Measurements from ENCODE around the gene AGBL4. TPM values are rescaled to one million over a fixed set of nuclear protein-coding genes. Genes with fewer than 3 reads are reported as not detected.

The AGBL4 gene
- total and polyA plus RNA-seq, 9 of the 15 experiments (the other 6 are each of a cell fraction or from before 2014, with no cell fraction given): 0.11 TPM; not detected in 7

DNA sequence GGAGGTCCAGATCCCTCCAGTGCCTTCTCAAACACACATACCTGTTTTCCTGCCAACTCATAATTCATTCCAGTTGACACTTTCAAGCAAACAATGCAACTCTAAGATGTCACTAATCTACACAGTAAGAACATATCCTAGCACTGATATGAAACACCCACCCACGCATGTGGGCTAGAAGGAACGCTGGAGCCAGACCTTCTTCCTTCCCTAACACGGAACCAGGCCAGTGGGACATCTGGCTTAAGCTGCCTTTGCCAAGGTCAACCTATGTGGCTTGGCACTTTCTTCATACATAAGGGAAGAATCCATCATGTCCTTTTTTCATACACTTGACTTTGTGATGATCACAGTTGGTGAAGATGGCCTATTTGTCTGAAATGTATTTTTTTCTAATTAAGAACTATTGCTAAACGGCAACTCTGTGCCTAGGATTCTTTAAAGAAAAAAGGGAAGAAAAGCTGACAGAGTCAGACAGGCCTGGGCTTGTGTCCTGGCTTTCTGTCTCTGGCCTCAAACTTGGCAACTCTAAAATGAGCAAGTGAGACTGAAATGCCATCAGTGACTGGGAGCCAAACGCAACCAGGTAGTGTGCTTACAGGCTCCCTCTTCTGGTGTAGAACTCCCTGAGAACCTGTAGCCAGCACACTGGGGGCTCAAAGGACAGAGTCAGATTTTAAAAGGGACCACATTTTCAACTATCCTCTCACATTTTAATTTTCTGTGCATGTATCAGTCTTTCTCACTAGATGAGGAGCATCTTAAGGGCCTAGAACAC is 1154.4 kb downstream of the AGBL4 start:
- in situ Hi-C loops (cut with MboI): no loop called here
- peaks cover 3% of the 10 kb centered on the region; the same call in 1 of the 2 replicates for H3K9me3 ChIP-seq (replicated peaks; ENCODE audit: control insufficient read depth, insufficient read depth, low read depth, low read length)
- ChIA-PET CTCF (ENCODE audit: low intra/inter-chr PET ratio) (no interaction called here), POLR2A (no interaction called here)
- H3K4me2 ChIP-seq (ENCODE audit: insufficient read depth, low read length): no peak overlapping the region
- ATAC-seq (no peak), FAIRE-seq (no peak), DNase-seq (ENCODE audit: extremely low read depth in 1 of 4, low spot score in 3 of 4) (no peak)
- H2AFZ ChIP-seq (ENCODE audit: low read depth, low read length): no peak overlapping the region
- H3K9ac ChIP-seq (ENCODE audit: insufficient read depth in 1 of 2, low read depth in 2 of 2, low read length in 2 of 2): no peak overlapping the region
- no peaks in the 10 kb centered on the region for H3K4me1 ChIP-seq (replicated peaks in 1 of 2; ENCODE audit: control insufficient read depth in 2 of 2, insufficient read depth in 2 of 2, low read length in 2 of 2)
- H3K4me3 ChIP-seq: no peak overlapping the region
- 1% methylated on average over 5 of the region's 5 CpGs for WGBS (ENCODE audit: insufficient coverage, low coverage, missing lambda C conversion rate)
- no peaks in the 10 kb centered on the region for H3K36me3 ChIP-seq (ENCODE audit: control insufficient read depth, insufficient read depth, low read length)
- no peaks in the 10 kb centered on the region for H3K27me3 ChIP-seq (ENCODE audit: control insufficient read depth in 2 of 2, insufficient read depth in 2 of 2, low read length in 2 of 2)
- no peak for TF ChIP-seq BMI1 (IDR thresholded peaks at IDR 0.05; ENCODE audit: low read length)
- TF ChIP-seq RCOR1 (IDR thresholded peaks at IDR 0.05; ENCODE audit: borderline replicate concordance in 1 of 2, low read depth in 2 of 2, low read length in 2 of 2): no peak
- no peak for TF ChIP-seq SMARCA4 (IDR thresholded peaks at IDR 0.05)
- TF ChIP-seq ZNF282 (CRISPR knock-in tag; IDR thresholded peaks at IDR 0.05): no peak
- TF ChIP-seq ZNF780A (CRISPR knock-in tag; IDR thresholded peaks at IDR 0.05): no peak
- TF ChIP-seq CC2D1A (IDR thresholded peaks at IDR 0.05): no peak
- TF ChIP-seq ZBTB17 (CRISPR knock-in tag; IDR thresholded peaks at IDR 0.05): no peak
- no TSS peak for BruUV-seq (replicated peaks)
- intact Hi-C loops (cut with micrococcal nuclease): no loop called here
- H3K27ac ChIP-seq (ENCODE audit: extremely low read depth, low read depth, low read length): no peak overlapping the region
- H3K9me1 ChIP-seq (ENCODE audit: control insufficient read depth, insufficient read depth, low read length): no peaks in the 10 kb centered on the region
- no peaks in the 10 kb centered on the region for H3K79me2 ChIP-seq (ENCODE audit: control insufficient read depth, insufficient read depth, low read length)
- H4K20me1 ChIP-seq (replicated peaks; ENCODE audit: control insufficient read depth, insufficient read depth, low read length): no peaks in the 10 kb centered on the region

DNA sequence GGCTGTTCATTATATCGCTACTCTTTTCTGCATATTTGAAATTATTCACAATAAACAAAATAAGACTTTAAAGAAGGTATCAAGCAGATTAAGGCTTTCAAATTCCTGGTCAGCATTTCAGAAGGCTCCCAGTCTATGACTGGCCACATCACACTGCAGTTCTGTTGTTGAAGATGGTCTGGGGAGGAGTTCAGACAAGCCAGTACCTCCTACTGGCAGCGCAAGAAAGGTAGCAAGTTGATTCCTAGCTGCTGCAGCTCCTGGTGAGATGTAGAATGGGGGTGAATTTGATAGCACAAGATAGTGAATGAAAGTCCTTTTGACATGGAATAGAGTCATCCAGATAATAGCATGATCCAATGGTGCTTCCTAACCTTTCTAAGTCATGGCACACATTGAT is 1158.8 kb downstream of the AGBL4 start:
- no peak for FAIRE-seq
- TF ChIP-seq NUFIP1 (IDR thresholded peaks at IDR 0.05; ENCODE audit: partially characterized antibody) (no peak), RCOR1 (IDR thresholded peaks at IDR 0.05; ENCODE audit: borderline replicate concordance in 1 of 2, low read depth in 2 of 2, low read length in 2 of 2) (no peak), SNRNP70 (optimal IDR thresholded peaks at IDR 0.05; ENCODE audit: low read depth, low read length) (no peak), GABPB2 (CRISPR knock-in tag; conservative IDR thresholded peaks at IDR 0.05) (no peak), ZNF785 (CRISPR knock-in tag; IDR thresholded peaks at IDR 0.05) (no peak), SIX5 (IDR thresholded peaks at IDR 0.05; ENCODE audit: borderline replicate concordance in 1 of 2, insufficient read depth in 1 of 2, low read depth in 1 of 2, low read length in 2 of 2) (no peak), ELF2 (CRISPR knock-in tag; IDR thresholded peaks at IDR 0.05) (no peak), TCF7L2 (IDR thresholded peaks at IDR 0.05; ENCODE audit: low read depth, low read length) (no peak), SMAD1 (IDR thresholded peaks at IDR 0.05; ENCODE audit: low read depth, low read length, partially characterized antibody) (no peak), GATAD2A (IDR thresholded peaks at IDR 0.05) (no peak)
- TF ChIP-seq, protein P1, sequence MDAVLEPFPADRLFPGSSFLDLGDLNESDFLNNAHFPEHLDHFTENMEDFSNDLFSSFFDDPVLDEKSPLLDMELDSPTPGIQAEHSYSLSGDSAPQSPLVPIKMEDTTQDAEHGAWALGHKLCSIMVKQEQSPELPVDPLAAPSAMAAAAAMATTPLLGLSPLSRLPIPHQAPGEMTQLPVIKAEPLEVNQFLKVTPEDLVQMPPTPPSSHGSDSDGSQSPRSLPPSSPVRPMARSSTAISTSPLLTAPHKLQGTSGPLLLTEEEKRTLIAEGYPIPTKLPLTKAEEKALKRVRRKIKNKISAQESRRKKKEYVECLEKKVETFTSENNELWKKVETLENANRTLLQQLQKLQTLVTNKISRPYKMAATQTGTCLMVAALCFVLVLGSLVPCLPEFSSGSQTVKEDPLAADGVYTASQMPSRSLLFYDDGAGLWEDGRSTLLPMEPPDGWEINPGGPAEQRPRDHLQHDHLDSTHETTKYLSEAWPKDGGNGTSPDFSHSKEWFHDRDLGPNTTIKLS (IDR thresholded peaks at IDR 0.05; ENCODE audit: borderline replicate concordance, low read depth): no peak

More for the DNA sequence above, 1158.8 kb downstream of the AGBL4 start:
- POLR2A ChIA-PET: no interaction called here
- CTCF ChIA-PET (ENCODE audit: low intra/inter-chr PET ratio): no interaction called here
- Histone ChIP-seq H3K27ac (ENCODE audit: extremely low read depth, low read depth, low read length) (no peak overlapping the region), H3K9ac (ENCODE audit: insufficient read depth in 1 of 2, low read depth in 2 of 2, low read length in 2 of 2) (no peak overlapping the region), H3K4me2 (ENCODE audit: insufficient read depth, low read length) (no peak overlapping the region), H3K9me1 (ENCODE audit: control insufficient read depth, insufficient read depth, low read length) (no peaks in the 10 kb centered on the region), H3K79me2 (ENCODE audit: control insufficient read depth, insufficient read depth, low read length) (no peaks in the 10 kb centered on the region), H3K27me3 (ENCODE audit: control insufficient read depth in 2 of 2, insufficient read depth in 2 of 2, low read length in 2 of 2) (no peaks in the 10 kb centered on the region), H4K20me1 (replicated peaks; ENCODE audit: control insufficient read depth, insufficient read depth, low read length) (no peaks in the 10 kb centered on the region), H3K9me3 (replicated peaks; ENCODE audit: control insufficient read depth, insufficient read depth, low read depth, low read length) (0 out of 2 replicates have a peak, but pooled peaks cover 3% of the 10 kb centered on the region), H3K4me3 (no peak overlapping the region), H3K4me1 (replicated peaks in 1 of 2; ENCODE audit: control insufficient read depth in 2 of 2, insufficient read depth in 2 of 2, low read length in 2 of 2) (no peaks in the 10 kb centered on the region), H3K36me3 (ENCODE audit: control insufficient read depth, insufficient read depth, low read length) (no peaks in the 10 kb centered on the region), H2AFZ (ENCODE audit: low read depth, low read length) (no peak overlapping the region)
- BruUV-seq (replicated peaks): no TSS peak
- DNase-seq (ENCODE audit: extremely low read depth in 1 of 4, low spot score in 3 of 4): no peak
- in situ Hi-C loops (cut with MboI): no loop called here
- WGBS (ENCODE audit: insufficient coverage, low coverage, missing lambda C conversion rate): 0% methylated on average over 2 of the region's 2 CpGs
- intact Hi-C loops (cut with micrococcal nuclease): no loop called here
- ATAC-seq: no peak
